HCT116 (cell line): ENCODE results near the gene ARHGEF37.

Source experiments
- CTCF ChIP-seq, 3 experiments: fragments of 200-600 bp in 1 of 3; sonication (generic) in 1 of 3; IDR thresholded peaks in 2 of 3; conservative IDR thresholded peaks in 1 of 3; 2 replicates each; pipeline ENCODE4 v1.5.1; 2012 to 2017; ENCODE audit warnings: low read depth in 2 of 3, low read length in 2 of 3, antibody characterized with exemption in 1 of 3, borderline replicate concordance in 1 of 3, control low read depth in 1 of 3, mild to moderate bottlenecking in 1 of 3, mixed read lengths in 1 of 3, mixed run types in 1 of 3, moderate library complexity in 1 of 3; ENCODE audit not compliant: insufficient read depth in 1 of 3
- EGR1 ChIP-seq: IDR thresholded peaks from 2 replicates; pipeline ENCODE4 v1.6.1; 2012; ENCODE audit warnings: low read depth
- EZH2 ChIP-seq: fragments of 200-600 bp; sonication (generic); IDR thresholded peaks from 2 replicates; pipeline ENCODE4 v1.6.1; 2017; ENCODE audit warnings: antibody characterized with exemption, mixed run types
- EZH2phosphoT487 ChIP-seq: fragments of 200-600 bp; IDR thresholded peaks from 2 replicates; pipeline ENCODE4 v1.6.1; 2018; ENCODE audit warnings: antibody characterized with exemption, borderline replicate concordance
- POLR2AphosphoS5 ChIP-seq: IDR thresholded peaks from 2 replicates; pipeline ENCODE4 v1.6.1; 2011; ENCODE audit warnings: mild to moderate bottlenecking, low read depth, low read length, moderate library complexity
- SIN3A ChIP-seq: IDR thresholded peaks from 2 replicates; pipeline ENCODE4 v1.6.1; 2012; ENCODE audit warnings: low read depth
- SP1 ChIP-seq: IDR thresholded peaks from 2 replicates; pipeline ENCODE4 v1.6.1; 2012; ENCODE audit warnings: low read depth
- ZFX ChIP-seq: fragments of 450-650 bp; IDR thresholded peaks from 2 replicates; pipeline ENCODE4 v1.6.1; 2017

- no peak for TF ChIP-seq CTCF (IDR thresholded peaks at IDR 0.05 in 2 of 3, conservative IDR thresholded peaks at IDR 0.05 in 1 of 3; ENCODE audit: borderline replicate concordance in 1 of 3, insufficient read depth in 1 of 3, low read depth in 2 of 3, low read length in 2 of 3)
- no peak for TF ChIP-seq EZH2phosphoT487
- peak; percentile 37; the same call in 1 of the 2 replicates for TF ChIP-seq POLR2AphosphoS5
- no peak; the same call in 1 of the 2 replicates for TF ChIP-seq SIN3A
- TF ChIP-seq EZH2: no peak
- no peak for TF ChIP-seq ZFX
- no peak for TF ChIP-seq EGR1
- peak; percentile 89 for TF ChIP-seq SP1
These were observed 24.9 kb downstream of the ARHGEF37 start for GRCh38 chr5:149605998-149606724.
